ENCODE measurements around the gene INHBE.

- TF ChIP-seq CTCF (IDR thresholded peaks at IDR 0.05), result no peak
- no peak for TF ChIP-seq CREB1 (CRISPR knock-in tag; IDR thresholded peaks at IDR 0.05)
Measured at GRCh38 chr12:57474430-57474829, 19.3 kb downstream of the INHBE start.
